Fibroblast of skin of left biceps (primary cell): ENCODE data around the gene ANKRD10.

ENCODE experiments used
- DNase-seq, 2 experiments: peaks; one replicate each; pipeline ENCODE4 v3.0.0-alpha.2; 2013; ENCODE audit warnings: low read depth in 2 of 2

Gene ANKRD10

GRCh38 chr13:110831437-110832204 lies 83.2 kb downstream of the ANKRD10 start:
- DNase-seq, result no peak

GRCh38 chr13:110830800-110831371 lies 84.0 kb downstream of the ANKRD10 start:
- no peak for DNase-seq

GRCh38 chr13:110830331-110830730 lies 84.5 kb downstream of the ANKRD10 start:
- no peak for DNase-seq

GRCh38 chr13:110829486-110829885 lies 85.4 kb downstream of the ANKRD10 start:
- no peak for DNase-seq

GRCh38 chr13:110828705-110829104 lies 86.2 kb downstream of the ANKRD10 start:
- no peak for DNase-seq
